Glutamatergic neuron (in vitro differentiated cells): ENCODE results near the gene ZDHHC4. TPM values are rescaled to one million over a fixed set of nuclear protein-coding genes. Genes with fewer than 3 reads are reported as not detected.

Experiments used
- DNase-seq: peaks from one replicate; pipeline ENCODE4 v3.0.0; 2022
- H3K27ac Mint-ChIP-seq: one replicate; pipeline ENCODE4 v1.8.0; 2020; ENCODE audit warnings: mild to moderate bottlenecking, mixed read lengths, inconsistent platforms; ENCODE audit not compliant: unreplicated experiment
- H3K27me3 Mint-ChIP-seq: one replicate; pipeline ENCODE4 v1.8.0; 2020; ENCODE audit warnings: mild to moderate bottlenecking, moderate library complexity, mixed read lengths, inconsistent platforms; ENCODE audit not compliant: unreplicated experiment
- H3K36me3 Mint-ChIP-seq: one replicate; pipeline ENCODE4 v1.8.0; 2020; ENCODE audit warnings: mild to moderate bottlenecking, mixed read lengths, inconsistent platforms; ENCODE audit not compliant: unreplicated experiment
- H3K4me1 Mint-ChIP-seq: one replicate; pipeline ENCODE4 v1.8.0; 2020; ENCODE audit warnings: mild to moderate bottlenecking, low read depth, mixed read lengths, inconsistent platforms; ENCODE audit not compliant: unreplicated experiment
- H3K4me3 Mint-ChIP-seq: one replicate; pipeline ENCODE4 v1.8.0; 2020; ENCODE audit warnings: mild to moderate bottlenecking, mixed read lengths, inconsistent platforms; ENCODE audit not compliant: unreplicated experiment
- H3K9me3 Mint-ChIP-seq: one replicate; pipeline ENCODE4 v1.8.0; 2020; ENCODE audit warnings: mild to moderate bottlenecking, moderate library complexity, mixed read lengths, inconsistent platforms; ENCODE audit not compliant: unreplicated experiment
- CTCF ChIP-seq: fragments of 200-600 bp; sonication (generic); IDR thresholded peaks from one replicate; pipeline ENCODE4 v1.5.0; 2021; ENCODE audit not compliant: partially characterized antibody, unreplicated experiment
- total RNA-seq: library from RNA; stranded (reverse); fragmentation: NEBNext Ultra II Directional; extraction: Animal tissue kit (Norgen Biotek cat#: 25700); gene quantifications from one replicate; pipeline ENCODE4 v1.2.1, GENCODE V29; 2021; ENCODE audit not compliant: unreplicated experiment

The ZDHHC4 gene
- total RNA-seq, 1 donor from 2014 or later = 60.5 TPM

- DNase-seq = no peak
- no peak overlapping the region for H3K27ac Mint-ChIP-seq
- no peaks in the 10 kb centered on the region for H3K4me1 Mint-ChIP-seq
- H3K4me3 Mint-ChIP-seq = no peak overlapping the region
- H3K36me3 Mint-ChIP-seq = no peaks in the 10 kb centered on the region
- no peaks in the 10 kb centered on the region for H3K27me3 Mint-ChIP-seq
- H3K9me3 Mint-ChIP-seq = peaks cover 2% of the 10 kb centered on the region
- TF ChIP-seq CTCF = no peak
Measured at GRCh38 chr7:6604458-6604857, 27.2 kb downstream of the ZDHHC4 start.

- H3K27me3 Mint-ChIP-seq = peaks cover 6% of the 10 kb centered on the region
- H3K36me3 Mint-ChIP-seq = no peaks in the 10 kb centered on the region
- DNase-seq = no peak
- no peaks in the 10 kb centered on the region for H3K4me1 Mint-ChIP-seq
- no peak for TF ChIP-seq CTCF
- no peak overlapping the region for H3K4me3 Mint-ChIP-seq
- no peak overlapping the region for H3K27ac Mint-ChIP-seq
- peaks cover 2% of the 10 kb centered on the region for H3K9me3 Mint-ChIP-seq
Measured at GRCh38 chr7:6606866-6607583, 29.8 kb downstream of the ZDHHC4 start.

DNA sequence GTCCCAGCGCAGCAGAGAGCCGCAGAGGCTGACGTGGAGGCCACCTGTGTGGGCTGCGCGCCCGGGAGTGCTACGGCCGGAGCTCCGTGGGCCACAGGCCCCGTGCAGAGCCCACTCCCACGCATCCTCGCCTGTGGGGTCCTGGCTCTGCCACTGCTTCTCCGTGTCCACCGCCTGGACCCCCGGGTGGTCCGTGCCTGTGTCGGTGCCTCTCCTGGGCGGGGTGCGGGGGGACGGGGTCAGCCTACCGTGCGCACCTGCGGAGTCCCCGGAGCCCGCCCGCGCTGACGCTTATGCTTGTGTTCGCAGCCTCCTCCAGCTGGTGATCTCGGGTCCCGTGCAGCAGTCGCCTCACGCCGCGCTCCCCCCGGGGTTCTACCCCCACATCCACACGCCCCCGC, 30.4 kb downstream of the ZDHHC4 start:
- Mint-ChIP-seq H3K4me3 (no peak overlapping the region), H3K4me1 (no peaks in the 10 kb centered on the region), H3K27ac (no peak overlapping the region), H3K9me3 (peaks cover 2% of the 10 kb centered on the region), H3K36me3 (no peaks in the 10 kb centered on the region), H3K27me3 (peaks cover 6% of the 10 kb centered on the region)
- no peak for DNase-seq
- no peak for TF ChIP-seq CTCF

- Mint-ChIP-seq H3K36me3 (no peaks in the 10 kb centered on the region), H3K4me3 (no peak overlapping the region), H3K9me3 (peaks cover 2% of the 10 kb centered on the region), H3K4me1 (no peaks in the 10 kb centered on the region), H3K27ac (no peak overlapping the region), H3K27me3 (peaks cover 8% of the 10 kb centered on the region)
- DNase-seq = no peak
- no peak for TF ChIP-seq CTCF
Measured at GRCh38 chr7:6608081-6608480, 30.8 kb downstream of the ZDHHC4 start.

DNA sequence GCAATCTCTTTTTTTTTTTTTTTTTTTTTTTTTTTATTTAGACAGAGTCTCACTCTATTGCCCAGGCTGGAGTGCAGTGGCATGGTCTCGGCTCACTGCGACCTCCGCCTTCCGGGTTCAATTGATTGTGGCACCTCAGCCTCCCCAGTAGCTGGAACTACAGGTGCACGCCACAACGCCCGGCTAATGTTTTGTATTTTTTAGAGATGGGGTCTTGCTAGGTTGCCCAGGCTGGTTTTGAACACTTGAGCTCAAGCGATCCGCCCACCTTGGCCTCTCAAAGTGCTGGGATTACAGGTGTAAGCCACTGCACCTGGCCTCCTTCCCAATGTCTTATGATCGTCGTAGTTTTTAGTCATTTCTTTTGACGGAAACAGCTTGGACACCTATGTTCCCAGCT, 31.5 kb downstream of the ZDHHC4 start:
- Mint-ChIP-seq H3K27me3 (peaks cover 8% of the 10 kb centered on the region), H3K9me3 (peaks cover 2% of the 10 kb centered on the region), H3K4me1 (no peaks in the 10 kb centered on the region), H3K36me3 (no peaks in the 10 kb centered on the region), H3K27ac (no peak overlapping the region), H3K4me3 (no peak overlapping the region)
- no peak for TF ChIP-seq CTCF
- DNase-seq = no peak
